Measurements from ENCODE around the gene SUPT7L. TPM values are rescaled to one million over a fixed set of nuclear protein-coding genes. Genes with fewer than 3 reads are reported as not detected.
"Not testable (repeated sequence)": the region's sequence is repeated elsewhere in the genome, so short reads cannot be mapped to it uniquely, and the experiment has no call there.

The SUPT7L gene
- total RNA-seq, 4 donors from 2014 or later: 28.2 to 46.2 (median 40.2) TPM

DNA sequence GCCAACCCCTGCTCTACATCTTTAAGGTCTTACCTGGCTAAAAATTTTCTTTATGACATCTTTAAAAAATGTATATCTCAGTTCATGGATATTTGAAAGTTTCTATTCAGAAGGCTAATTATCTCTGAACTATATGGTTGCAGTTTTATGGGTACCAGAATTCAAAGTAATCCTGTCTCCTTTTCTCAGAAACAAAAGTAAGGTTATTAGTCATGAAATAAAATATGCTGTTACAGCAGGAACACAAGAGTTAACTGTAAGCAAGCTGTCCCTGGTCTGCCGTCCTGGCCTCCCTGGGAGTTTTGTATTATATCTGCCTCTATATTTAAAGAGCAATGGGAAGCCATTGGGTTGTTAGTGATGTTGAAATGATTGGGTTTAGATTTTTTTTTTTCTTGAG, 34.2 kb upstream of the SUPT7L start:
- TF ChIP-seq CTCF (IDR thresholded peaks at IDR 0.05) (no peak), POLR2A (IDR thresholded peaks at IDR 0.05) (no peak)
- Histone ChIP-seq H3K4me1 (no peaks in the 10 kb centered on the region), H3K4me3 (no peak overlapping the region), H3K36me3 (peaks cover 0 to 33% (median 0%) of the 10 kb centered on the region in 3 donors), H3K9me3 (no peaks in the 10 kb centered on the region), H3K27me3 (no peaks in the 10 kb centered on the region), H3K27ac (no peak overlapping the region)
- DNase-seq: no peak

GRCh38 chr2:27690052-27690451, 26.6 kb upstream of the SUPT7L start:
- H3K4me1 ChIP-seq: no peaks in the 10 kb centered on the region
- TF ChIP-seq CTCF (IDR thresholded peaks at IDR 0.05) (no peak), POLR2A (IDR thresholded peaks at IDR 0.05) (no peak)
- H3K27ac ChIP-seq: no peak overlapping the region
- no peaks in the 10 kb centered on the region for H3K9me3 ChIP-seq
- no peak for DNase-seq
- H3K36me3 ChIP-seq: peaks cover 0 to 64% (median 0%) of the 10 kb centered on the region in 3 donors
- H3K27me3 ChIP-seq: no peaks in the 10 kb centered on the region
- H3K4me3 ChIP-seq: no peak overlapping the region

GRCh38 chr2:27689424-27689823, 26.0 kb upstream of the SUPT7L start:
- no peak for DNase-seq
- H3K36me3 ChIP-seq: peaks cover 0 to 66% (median 0%) of the 10 kb centered on the region in 3 donors

DNA sequence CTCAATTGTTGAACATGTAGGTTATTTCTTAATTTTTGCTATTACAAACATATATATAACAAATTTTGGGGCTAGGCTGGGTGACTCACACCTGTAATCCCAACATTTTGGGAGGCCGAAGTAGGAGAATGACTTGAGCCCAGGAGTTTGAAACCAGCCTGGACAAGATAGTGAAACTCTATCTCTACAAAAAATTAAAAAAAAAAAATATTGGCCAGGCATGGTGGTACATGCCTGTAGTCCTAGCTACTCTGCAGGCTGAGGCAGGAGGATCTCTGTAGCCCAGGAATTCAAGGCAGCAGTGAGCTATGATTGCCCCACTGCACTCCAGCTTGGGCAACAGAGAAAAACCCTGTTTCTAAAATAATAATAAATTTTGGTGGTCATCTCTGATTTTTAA, 23.8 kb upstream of the SUPT7L start:
- Histone ChIP-seq H3K36me3 (peaks cover 0 to 61% (median 0%) of the 10 kb centered on the region in 3 donors), H3K27me3 (no peaks in the 10 kb centered on the region), H3K4me3 (no peak overlapping the region), H3K9me3 (no peaks in the 10 kb centered on the region), H3K4me1 (peaks cover 0 to 12% (median 0%) of the 10 kb centered on the region in 4 donors), H3K27ac (no peak overlapping the region)
- TF ChIP-seq POLR2A (IDR thresholded peaks at IDR 0.05) (no peak), CTCF (IDR thresholded peaks at IDR 0.05) (no peak)
- DNase-seq: no peak

More at GRCh38 chr2:27689424-27689823, 26.0 kb upstream of the SUPT7L start:
- H3K4me3 ChIP-seq: no peak overlapping the region
- no peak overlapping the region for H3K27ac ChIP-seq
- H3K27me3 ChIP-seq: no peaks in the 10 kb centered on the region
- TF ChIP-seq CTCF (IDR thresholded peaks at IDR 0.05) (no peak), POLR2A (IDR thresholded peaks at IDR 0.05) (no peak)
- H3K9me3 ChIP-seq: no peaks in the 10 kb centered on the region
- H3K4me1 ChIP-seq: no peaks in the 10 kb centered on the region

GRCh38 chr2:27685577-27685976, 22.2 kb upstream of the SUPT7L start:
- H3K36me3 ChIP-seq: peaks cover 0 to 62% (median 0%) of the 10 kb centered on the region in 3 donors

GRCh38 chr2:27685006-27685405, 21.6 kb upstream of the SUPT7L start:
- Histone ChIP-seq H3K36me3 (peaks cover 0 to 62% (median 0%) of the 10 kb centered on the region in 3 donors), H3K4me1 (peaks cover 0 to 15% (median 0%) of the 10 kb centered on the region in 4 donors)
- not testable (repeated sequence) for H3K27me3 ChIP-seq, DNase-seq, H3K4me3 ChIP-seq, H3K27ac ChIP-seq, H3K9me3 ChIP-seq

More at GRCh38 chr2:27685577-27685976, 22.2 kb upstream of the SUPT7L start:
- H3K27ac ChIP-seq: no peak overlapping the region
- TF ChIP-seq CTCF (IDR thresholded peaks at IDR 0.05): no peak
- TF ChIP-seq POLR2A (IDR thresholded peaks at IDR 0.05): no peak
- H3K27me3 ChIP-seq: no peaks in the 10 kb centered on the region
- no peak overlapping the region for H3K4me3 ChIP-seq
- no peaks in the 10 kb centered on the region for H3K9me3 ChIP-seq
- peaks cover 0 to 15% (median 0%) of the 10 kb centered on the region in 4 donors for H3K4me1 ChIP-seq
- DNase-seq: no peak
